HG03342 (cell line): ENCODE measurements around the gene CLSTN3.
A peak's percentile ranks its signal among the peaks of the same experiment; 100 is the strongest.

Source experiments
- ATAC-seq: cut with Tn5 transposase; IDR thresholded peaks from one replicate; pipeline ENCODE4 v1.9.1; 2021; ENCODE audit warnings: mild to moderate bottlenecking, moderate library complexity; ENCODE audit not compliant: unreplicated experiment

CLSTN3 gene

DNA sequence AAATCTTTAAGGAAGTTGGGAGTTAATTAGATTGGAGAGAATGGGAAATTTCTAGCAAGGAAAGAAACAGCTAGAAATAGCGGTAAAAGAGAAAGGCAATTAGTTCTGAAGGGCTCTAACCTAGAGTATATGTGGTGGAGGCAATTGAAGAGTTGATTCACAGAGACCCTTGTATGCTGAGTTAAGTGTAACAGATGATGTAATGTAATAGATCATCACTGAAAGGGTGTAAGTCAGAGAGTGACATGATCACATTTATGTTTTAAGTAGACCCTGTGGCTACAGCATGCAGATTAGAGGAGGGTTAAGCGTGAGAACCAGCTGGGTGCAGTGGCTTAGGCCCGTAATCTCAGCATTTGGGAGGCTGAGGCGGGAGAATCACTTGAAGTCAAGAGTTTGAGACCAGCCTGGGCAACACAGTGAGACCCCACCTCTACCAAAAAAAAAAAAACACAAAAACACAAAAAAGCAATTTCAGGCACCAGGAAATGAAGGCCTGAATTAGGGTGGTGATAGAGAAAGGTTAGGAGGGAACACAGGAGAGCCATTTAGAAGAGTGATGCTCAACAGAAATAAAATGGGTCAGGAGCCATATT, 4.4 kb upstream of the CLSTN3 start:
- no peak for ATAC-seq

DNA sequence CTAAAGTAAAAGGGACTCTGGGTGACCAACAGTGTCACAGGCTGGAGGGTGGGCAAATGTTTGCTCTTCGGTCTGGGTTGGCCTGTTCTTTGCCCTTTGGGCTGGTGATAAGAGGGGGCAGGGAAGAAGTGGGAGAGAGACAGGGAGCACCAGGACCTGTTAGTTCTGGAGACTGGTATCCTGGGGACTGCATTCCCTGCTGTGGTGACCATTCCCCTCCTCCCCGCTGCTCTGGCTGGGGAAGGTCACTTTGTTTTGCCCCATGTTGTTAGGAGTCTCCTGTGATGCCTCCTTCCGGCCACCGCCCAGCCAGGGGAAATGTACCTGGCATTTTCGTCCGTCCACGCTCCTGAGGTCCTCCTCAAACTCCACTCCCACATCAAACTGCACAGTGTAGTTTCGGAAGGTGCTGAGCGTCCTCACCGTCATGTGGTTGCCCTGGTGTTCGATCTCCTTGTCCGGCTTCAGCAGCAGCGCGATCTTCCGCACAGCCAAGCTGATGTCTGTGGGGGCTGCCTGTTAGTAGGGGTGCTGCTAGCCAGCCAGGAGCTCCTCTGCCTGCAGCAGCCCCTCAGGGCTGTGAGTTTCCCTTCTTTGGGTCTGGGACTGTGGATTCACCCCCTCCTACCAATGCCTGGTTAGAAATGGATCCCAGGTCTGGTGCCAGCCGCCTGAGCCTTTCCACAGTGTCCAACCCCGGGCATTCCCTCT, 2.1 kb upstream of the CLSTN3 start:
- ATAC-seq: no peak

DNA sequence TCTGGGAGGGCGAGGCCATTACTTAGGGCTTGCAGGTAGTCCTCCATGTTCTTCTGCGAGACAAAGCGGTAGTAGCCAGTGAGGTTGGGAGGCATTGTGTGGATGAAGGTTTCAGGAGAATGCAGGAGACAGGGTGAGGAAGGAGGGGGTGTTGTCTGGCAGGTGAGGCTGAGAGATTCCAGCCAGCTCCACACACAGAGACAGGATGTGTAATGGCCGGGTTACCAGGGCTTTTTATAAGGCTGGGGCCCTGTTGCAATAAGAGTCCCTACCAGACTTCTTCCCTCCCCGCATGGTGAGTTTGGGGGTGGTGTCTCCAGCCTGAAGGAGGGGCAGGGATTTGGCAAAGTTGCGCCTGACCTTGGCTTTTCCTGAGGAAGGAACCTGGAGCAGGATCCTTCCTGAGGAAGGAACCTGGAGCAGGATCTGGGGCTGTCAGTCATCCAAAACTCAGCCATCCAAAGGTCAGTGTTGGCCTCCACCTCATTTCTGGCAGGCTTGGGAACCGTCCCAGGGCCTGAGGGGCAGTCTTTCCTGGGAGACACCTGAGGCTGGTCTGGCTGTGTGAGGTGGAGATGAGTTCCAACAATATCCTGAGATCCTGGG, 1.4 kb upstream of the CLSTN3 start, which contains the start of gene RBP5:
TSS of gene RBP5 (minus strand) at position 209 of the 606 bp plus-strand sequence. CDS start at position 95, 114 bp downstream.
- ATAC-seq: no peak

DNA sequence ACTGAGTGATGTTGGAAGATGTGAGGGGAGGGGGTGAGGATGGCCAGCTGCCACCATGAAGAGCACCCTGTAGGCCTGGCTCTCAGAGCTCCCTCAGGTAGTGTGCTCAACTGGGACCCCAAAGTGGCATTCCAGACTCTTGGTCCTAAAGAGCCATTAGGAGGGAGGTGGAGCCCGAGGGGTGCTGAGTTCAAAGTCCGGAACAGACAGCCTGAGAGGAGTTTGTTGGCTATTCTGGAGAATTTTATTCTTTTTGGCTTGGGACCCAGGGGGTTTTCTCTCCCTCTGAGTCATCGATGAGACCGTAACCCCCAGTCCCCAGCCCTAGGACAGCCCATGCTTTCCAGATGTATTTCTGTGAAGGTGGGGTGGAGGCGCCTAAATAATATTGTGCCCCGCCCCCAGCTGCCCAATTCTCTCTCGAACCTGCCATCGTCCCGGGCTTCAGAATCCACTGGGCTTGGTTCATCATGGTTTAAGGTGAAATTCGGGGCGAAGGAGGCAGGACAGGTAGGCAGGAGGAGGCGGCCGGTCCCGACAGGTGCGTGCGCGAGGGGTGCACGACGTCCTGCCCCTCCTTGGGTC, 792 bp upstream of the CLSTN3 start:
- ATAC-seq: no peak

DNA sequence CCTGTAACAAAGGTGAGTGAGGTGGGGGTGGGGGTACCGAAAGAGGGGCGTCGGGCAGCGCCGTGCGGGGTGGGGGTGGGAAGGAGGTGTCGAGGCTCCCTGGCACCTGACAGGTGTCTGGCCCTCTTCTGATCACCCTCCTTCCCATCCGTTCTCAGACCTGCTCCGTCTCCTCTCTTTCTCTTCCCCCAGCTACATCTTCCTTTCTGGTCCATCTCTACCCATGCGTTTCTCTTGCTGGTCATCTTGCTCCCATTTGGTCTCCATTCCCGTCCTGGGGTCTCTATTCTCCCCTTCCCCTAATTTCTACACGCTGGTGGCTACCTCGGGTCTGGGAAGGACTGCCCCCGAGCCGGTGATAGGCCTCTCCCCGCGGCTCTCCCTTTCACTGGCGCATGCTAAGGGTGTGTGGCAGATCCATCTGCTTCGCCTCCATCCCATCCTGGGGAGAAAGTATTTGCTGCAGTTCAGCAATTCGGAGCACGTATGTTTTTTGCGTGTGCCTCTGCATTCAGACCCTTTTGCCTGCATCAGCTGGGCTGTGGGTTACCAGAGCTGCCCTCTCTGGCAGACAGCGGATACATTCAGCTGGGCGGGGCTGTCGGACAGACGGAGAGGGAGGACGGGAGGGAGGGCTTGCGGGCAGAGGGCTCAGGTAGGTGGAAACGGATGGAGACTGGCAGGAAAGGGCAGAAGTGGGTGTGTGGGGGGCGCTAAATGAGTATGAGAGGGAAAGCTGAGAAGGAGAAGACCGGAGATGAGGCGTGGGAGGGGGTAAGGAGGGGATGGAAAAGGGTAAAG, 730 bp downstream of the CLSTN3 start:
- ATAC-seq: peak; percentile 7

DNA sequence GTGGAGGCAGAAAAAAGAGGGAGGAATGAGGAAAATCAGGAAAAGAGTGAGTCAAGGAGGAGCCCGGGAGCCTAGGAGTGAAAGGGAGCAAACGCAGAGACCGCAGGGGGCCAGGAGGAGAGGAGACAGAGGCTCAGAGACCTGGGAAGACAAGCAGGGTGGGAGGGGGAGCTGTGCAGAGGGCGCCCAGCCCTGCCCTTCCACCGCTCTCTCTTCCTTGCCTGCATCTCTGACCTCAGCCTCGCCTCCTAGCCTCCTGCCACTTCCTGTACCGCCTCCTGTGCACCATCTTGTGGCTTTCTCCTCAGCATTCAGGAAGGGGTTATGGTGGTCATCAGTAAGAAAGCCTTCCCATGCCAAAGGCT, 1.3 kb downstream of the CLSTN3 start:
- ATAC-seq: no peak

DNA sequence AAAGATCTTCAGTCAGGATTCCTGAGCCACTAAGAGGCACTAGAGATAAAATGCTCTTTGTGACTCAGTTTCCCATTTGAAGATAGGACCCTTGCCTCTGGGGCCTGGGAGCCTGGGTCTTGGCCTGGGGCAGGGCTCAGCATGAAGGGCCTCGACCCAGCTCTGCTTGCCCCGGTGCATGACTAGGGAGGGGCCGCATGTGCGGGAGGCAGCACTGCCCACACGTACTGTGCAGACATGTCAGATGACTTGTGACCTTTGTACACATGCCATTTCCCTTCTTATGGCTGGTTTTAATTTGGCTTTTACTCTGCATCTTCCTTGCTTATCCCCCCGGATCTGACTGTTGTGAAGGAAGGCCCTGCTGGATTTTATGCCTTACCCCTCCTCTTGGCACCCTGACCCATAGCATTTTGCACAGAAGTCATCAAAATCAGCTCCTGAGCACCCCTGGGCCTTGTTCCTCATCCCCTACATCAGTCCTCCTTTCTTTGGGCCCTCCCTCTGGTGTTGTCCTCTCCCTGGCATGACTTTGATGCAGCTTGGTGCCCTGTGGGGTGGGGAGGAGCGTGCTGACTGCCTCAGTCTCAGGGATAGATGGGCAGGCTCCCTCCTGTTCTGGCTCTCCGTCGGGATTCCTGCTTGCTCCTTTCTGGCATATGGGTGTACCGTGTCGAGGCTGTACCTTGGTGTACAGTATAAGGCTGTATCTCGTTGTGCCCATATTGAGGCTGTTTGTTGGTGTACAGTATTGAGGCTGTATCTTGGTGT, 4.4 kb downstream of the CLSTN3 start:
- no peak for ATAC-seq

DNA sequence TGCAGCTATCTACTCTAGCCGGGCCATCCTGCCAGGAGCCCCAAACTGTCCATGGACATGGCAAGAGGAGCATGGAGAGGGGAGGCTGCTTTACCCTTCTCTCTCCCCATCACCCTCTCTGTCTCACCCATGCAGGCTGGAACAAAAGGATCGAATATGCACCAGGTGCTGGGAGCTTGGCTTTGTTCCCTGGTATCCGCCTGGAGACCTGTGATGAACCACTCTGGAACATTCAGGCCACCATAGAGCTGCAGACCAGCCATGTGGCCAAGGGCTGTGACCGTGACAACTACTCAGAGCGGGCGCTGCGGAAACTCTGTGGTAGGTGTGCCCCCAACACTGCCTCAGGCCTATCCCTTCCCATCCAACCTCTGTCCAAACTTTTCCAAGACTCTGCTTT, 5.9 kb downstream of the CLSTN3 start:
- ATAC-seq: no peak

DNA sequence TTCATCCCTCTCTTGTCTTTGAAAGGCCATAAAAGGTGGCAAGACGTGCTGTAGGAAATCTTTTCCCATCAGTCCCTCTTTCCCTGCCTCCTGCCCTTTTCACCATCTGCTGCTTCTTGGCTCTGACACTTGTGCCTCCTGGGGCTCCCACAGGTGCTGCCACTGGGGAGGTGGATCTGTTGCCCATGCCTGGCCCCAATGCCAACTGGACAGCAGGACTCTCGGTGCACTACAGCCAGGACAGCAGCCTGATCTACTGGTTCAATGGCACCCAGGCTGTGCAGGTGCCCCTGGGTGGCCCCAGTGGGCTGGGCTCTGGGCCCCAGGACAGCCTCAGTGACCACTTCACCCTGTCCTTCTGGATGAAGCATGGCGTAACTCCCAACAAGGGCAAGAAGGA, 6.5 kb downstream of the CLSTN3 start:
- ATAC-seq: no peak

DNA sequence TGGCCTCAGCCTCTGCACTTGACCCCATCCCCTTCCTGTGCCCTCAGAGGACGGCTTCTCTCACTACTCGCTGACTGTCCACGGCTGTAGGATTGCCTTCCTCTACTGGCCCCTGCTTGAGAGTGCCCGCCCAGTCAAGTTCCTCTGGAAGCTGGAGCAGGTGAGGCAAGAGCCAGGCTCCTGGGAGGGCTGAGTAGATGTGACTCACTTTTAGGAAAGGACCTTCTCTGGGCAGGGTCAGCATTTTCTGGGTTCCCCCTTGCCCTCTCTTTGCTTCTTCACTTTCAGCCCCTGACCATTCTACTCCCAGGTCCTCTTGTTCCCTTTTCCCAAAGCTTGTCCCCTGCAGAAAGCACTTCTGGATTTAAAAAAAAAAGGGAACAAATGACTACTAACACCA, 7.7 kb downstream of the CLSTN3 start:
- no peak for ATAC-seq

DNA sequence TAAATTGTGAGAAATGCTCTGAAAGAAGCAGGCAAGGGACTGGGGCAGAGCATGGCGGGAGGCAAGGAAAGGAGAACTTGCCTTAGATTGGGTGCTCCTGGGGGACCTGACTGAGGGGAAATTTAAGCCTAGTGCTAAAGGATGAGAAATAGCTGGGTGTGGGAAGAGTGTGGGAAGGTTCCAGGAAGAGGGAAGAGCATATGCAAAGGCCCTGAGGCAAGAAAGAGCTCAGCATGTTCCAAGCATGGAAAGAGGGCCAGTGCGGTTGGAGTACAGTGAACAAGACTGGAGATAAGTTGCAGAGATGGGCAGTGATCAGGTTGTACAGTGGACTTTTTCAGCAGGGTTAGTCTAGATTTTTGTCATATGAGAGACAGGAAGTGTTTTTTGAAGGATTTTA, 9.0 kb downstream of the CLSTN3 start:
- no peak for ATAC-seq

DNA sequence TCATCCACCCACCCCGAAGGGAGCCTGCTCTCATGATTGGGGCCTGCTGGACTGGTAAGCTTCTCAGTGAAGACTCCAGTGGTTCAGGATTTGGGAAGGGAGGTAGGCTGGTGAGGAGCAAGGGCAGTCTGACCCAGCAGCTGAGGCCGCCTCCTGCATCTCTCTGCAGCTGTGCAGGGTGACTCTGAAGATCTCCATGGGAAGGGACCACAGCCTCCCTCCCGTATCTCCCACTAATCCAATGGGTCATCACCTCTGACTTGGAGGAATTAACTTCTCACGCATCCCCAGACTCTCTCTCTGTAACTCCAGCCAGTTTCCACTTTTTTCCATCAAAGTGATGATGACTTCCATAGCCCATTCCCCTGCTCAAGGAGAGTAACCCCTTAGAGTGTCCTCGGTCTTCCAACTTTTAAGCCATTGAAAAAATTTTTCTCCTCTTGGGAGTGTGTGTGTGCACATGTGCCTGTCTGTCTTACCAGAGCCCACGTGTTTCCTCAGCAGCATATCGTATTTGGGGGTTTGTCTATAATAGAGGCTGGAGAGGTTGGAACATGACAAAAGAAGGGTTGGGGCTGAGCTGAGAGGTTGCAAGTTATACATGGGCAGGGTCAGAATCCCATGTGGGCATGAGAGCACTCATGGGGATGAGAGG, 11.3 kb downstream of the CLSTN3 start:
- no peak for ATAC-seq

DNA sequence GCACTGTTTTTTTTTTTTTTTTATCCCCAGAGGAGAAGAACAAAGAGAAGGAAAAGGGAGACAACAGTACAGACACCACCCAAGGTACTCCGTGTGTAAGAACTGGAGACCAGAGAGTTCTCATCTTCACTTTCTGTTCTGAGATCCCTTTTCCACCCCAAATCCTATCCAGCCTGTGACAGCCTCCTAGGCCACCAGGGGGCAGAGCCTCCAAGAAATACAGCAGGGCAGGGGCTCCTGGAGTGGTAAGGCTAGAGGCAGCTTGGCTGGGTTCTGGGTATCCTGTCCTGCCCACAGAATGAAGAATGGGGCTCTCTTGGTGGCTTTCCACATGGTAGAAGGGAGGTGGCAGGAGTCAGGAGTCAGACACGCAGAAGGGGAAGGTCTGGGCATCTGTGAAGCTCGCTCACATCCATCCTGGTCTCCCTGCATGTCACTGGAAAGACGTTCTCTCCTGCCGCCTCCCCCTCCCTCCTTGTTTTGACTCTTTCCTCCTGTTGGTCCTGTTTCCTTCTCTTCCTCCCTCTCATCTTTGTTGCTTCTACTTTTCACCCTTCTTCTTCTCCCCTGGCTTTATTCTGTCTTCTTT, 12.0 kb downstream of the CLSTN3 start:
- ATAC-seq: no peak

DNA sequence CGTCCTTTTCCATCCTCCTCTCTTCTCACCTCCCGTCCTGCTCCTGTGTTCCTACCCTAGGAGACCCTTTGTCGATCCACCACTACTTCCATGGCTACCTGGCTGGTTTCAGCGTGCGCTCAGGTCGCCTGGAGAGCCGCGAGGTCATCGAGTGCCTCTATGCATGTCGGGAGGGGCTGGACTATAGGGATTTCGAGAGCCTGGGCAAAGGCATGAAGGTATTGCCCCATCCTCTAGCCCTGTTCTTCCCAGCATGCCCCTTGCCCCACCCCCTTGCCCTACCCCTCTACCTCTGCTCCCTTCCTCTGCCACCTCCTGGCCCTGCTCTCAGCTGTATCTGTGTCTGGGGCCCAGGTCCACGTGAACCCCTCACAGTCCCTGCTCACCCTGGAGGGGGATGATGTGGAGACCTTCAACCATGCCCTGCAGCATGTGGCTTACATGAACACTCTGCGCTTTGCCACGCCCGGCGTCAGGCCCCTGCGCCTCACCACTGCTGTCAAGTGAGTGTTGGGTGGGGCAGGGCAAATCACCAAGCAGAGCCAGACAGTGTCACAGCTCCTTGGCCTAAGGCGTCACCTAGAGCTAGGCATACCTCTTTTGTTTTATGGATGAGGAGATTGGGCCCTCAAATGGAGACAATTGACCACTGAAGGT, 12.8 kb downstream of the CLSTN3 start:
- no peak for ATAC-seq

DNA sequence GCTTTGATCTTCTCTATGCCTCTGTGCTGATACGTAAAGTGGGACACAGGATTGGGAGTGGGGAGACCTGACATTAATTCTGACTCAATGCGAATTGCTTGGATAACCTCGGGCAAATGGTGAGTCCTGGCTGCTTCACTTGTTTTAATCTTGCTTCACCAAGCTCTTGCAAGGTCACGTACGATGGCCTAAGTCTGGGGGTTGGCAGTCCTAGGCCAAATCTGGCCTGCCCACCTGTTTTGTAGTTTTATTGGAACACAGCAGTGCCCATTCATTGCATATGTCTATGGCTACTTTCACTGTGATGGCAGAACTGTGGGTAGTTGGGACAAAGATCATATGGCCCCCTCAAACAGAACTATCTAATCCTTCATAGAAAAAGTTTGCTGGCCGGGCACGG, 13.4 kb downstream of the CLSTN3 start:
- no peak for ATAC-seq

DNA sequence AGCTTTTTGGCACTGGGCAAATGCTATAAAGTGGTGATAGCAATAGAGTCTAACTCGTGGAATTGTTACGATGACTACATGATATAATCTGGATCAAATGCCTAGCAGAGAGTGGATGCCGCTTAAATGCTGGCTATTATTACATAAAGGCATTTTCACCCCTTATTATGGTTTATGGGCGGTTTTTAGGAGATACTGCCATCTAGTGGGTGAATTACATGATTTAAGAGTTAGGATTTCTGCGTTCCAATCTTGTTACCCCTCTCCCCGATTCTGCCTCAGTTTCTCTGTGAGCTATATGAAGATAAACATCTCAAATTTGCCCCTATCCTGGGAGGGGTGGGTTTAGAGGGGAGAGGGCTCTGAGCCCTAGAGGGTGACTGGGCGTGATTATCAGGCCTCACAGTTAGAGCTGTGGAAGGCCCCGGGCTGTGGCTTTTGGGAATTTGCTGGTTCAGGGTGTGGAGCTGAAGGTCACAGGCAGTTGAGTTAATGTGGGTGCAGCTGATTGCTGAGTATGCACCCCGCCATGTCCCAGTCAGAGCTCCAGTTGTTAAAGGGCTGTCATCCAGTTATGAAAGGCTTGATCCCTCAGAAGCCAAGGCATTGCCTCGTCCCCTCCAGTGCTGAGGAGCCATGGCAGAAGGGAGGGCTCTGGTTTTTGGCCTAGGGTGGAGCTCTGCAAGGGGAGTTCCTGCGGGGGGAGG, 14.4 kb downstream of the CLSTN3 start:
- ATAC-seq: no peak

DNA sequence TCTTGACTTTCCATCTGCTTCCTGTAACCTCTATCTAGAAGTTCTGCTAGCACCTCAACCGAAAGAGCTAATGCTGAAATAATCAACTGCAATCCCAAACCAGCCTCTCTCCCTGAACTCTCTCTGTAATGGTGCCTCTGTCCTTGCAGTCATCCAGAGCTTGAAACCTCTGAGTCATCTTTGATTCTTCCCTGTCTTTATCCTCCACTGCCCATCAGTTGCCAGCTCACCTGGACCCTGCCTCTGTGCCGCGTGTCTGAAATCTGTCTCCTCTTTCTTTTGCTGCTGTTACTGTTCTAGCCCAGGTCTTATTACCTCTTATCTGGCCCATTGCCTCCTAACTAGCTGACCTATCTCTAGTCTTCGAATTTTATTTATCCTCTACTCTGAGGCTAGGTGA, 15.5 kb downstream of the CLSTN3 start:
- no peak for ATAC-seq

DNA sequence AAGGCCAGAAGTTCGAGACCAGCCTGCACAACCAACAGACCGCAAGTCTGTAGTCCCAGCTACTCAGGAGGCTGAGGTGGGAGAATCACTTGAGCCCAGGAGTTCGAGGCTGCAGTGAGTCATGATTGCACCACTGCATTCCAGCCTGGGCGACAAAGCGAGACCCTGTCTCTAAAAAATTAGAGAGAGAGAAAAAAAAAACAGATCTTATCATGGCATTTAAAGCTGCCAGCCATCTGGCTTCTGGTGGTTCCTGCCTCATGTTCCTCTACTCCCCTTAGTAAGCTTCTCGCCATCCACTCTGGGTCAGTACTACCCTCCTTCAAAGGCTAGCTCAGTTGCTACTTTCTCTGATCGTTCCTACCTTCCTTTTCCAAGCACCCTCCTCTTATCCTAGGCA, 16.1 kb downstream of the CLSTN3 start:
- ATAC-seq: no peak

DNA sequence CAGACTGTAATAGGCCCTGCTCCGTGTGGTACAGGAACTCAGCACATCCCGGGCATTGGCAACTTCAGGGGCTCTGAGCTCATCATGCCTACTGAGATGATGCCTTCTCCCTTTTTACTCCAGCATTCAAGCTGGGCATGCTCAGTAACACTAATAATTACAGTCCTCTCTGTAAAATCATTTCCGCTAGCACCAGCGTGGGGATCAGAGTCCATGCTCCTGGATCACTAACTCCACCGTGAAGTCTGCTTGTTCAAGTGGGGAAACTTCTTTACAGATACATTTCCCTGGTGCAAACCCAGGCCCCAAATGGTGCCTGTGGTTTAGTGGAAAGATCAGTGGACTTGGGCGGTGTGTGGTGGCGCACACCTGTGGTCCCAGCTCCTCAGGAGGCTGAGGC, 16.7 kb downstream of the CLSTN3 start:
- ATAC-seq: no peak
